HG02884 (cell line): ENCODE measurements around the gene ELK4.

Experiments
- ATAC-seq: cut with Tn5 transposase; IDR thresholded peaks from one replicate; pipeline ENCODE4 v1.9.1; 2021; ENCODE audit warnings: mild to moderate bottlenecking, moderate library complexity; ENCODE audit not compliant: unreplicated experiment

ELK4 gene

GRCh38 chr1:205583461-205584130, 48.2 kb downstream of the ELK4 start:
- ATAC-seq: no peak

- ATAC-seq: no peak
Observed at GRCh38 chr1:205582471-205583291, 49.1 kb downstream of the ELK4 start.

GRCh38 chr1:205582046-205582445, 49.8 kb downstream of the ELK4 start:
- no peak for ATAC-seq

GRCh38 chr1:205581321-205581980, 50.4 kb downstream of the ELK4 start:
- no peak for ATAC-seq

GRCh38 chr1:205580923-205581180, 51.0 kb downstream of the ELK4 start:
- ATAC-seq: no peak

GRCh38 chr1:205580140-205580922, 51.5 kb downstream of the ELK4 start:
- ATAC-seq: no peak

- ATAC-seq: no peak
Observed at GRCh38 chr1:205579711-205580110, 52.1 kb downstream of the ELK4 start.

- ATAC-seq: no peak
Observed at GRCh38 chr1:205578780-205579571, 52.8 kb downstream of the ELK4 start.

GRCh38 chr1:205577874-205578658, 53.7 kb downstream of the ELK4 start:
- no peak for ATAC-seq

GRCh38 chr1:205576805-205577761, 54.7 kb downstream of the ELK4 start:
- ATAC-seq: no peak

- no peak for ATAC-seq
Observed at GRCh38 chr1:205576011-205576410, 55.8 kb downstream of the ELK4 start.

- ATAC-seq: no peak
Observed at GRCh38 chr1:205575294-205575885, 56.4 kb downstream of the ELK4 start.

- no peak for ATAC-seq
Observed at GRCh38 chr1:205572421-205572820, 59.4 kb downstream of the ELK4 start.

GRCh38 chr1:205571747-205572146, 60.1 kb downstream of the ELK4 start:
- ATAC-seq: no peak

GRCh38 chr1:205570796-205571537, 60.8 kb downstream of the ELK4 start:
- ATAC-seq: no peak

GRCh38 chr1:205570173-205570501, 61.7 kb downstream of the ELK4 start:
- ATAC-seq: no peak

- no peak for ATAC-seq
Observed at GRCh38 chr1:205569411-205570172, 62.2 kb downstream of the ELK4 start.
